ENCODE data around the gene PPCDC.

DNA sequence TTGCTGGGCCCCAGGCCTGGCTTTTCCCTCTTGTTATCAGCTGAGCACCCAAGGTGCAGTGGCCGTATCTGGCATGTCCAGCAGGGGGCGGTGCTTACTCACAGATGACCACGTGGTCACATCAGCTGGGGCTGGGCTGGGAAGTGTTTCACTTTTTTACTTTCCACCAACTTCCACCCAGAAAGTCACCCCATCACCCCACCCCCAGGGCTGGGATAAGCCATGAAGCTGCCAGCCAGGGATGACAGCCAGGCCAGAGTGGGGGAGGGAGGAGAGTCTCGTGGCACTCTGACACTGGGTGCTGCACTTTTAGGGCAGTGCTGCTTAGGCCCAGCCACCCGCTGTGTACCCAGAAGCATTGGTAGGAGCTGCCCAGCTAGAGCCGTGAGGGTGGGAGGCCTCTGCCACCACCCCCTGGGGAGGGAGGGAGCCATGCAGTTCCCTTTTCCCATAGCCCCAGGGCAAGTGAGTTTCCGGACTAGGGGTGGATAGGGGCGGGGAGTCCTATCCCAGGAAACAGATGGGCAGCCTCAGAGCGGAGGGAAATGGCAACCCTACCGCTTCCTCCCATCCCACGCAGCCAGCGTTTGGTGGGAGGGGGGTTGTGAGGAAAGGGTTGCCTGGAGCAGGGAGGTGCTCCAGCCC lies 6.1 kb downstream of the PPCDC start:
- no peak for TF ChIP-seq CREB1 (IDR thresholded peaks at IDR 0.05; ENCODE audit: low read depth)
- TF ChIP-seq TEAD4 (IDR thresholded peaks at IDR 0.05) = no peak
- no peak for TF ChIP-seq REST (IDR thresholded peaks at IDR 0.05; ENCODE audit: low read depth)
- TF ChIP-seq, protein P1, sequence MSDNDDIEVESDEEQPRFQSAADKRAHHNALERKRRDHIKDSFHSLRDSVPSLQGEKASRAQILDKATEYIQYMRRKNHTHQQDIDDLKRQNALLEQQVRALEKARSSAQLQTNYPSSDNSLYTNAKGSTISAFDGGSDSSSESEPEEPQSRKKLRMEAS (IDR thresholded peaks at IDR 0.05) = peak; percentile 68; the same call in 1 of the 2 replicates
- no peak for TF ChIP-seq EGR1 (IDR thresholded peaks at IDR 0.05)
- TF ChIP-seq NFIC (IDR thresholded peaks at IDR 0.05) = no peak
- no peak for TF ChIP-seq EP300 (IDR thresholded peaks at IDR 0.05; ENCODE audit: borderline replicate concordance)
- TF ChIP-seq RAD21 (IDR thresholded peaks at IDR 0.05; ENCODE audit: low read depth) = peak; percentile 96
- TF ChIP-seq CEBPB (IDR thresholded peaks at IDR 0.05) = no peak
- TF ChIP-seq TAF1 (IDR thresholded peaks at IDR 0.05; ENCODE audit: low read depth) = no peak
- TF ChIP-seq TCF12 (IDR thresholded peaks at IDR 0.05; ENCODE audit: low read depth) = no peak
- TF ChIP-seq YY1 (IDR thresholded peaks at IDR 0.05; ENCODE audit: low read depth) = no peak
- TF ChIP-seq FOXM1 (IDR thresholded peaks at IDR 0.05; ENCODE audit: borderline replicate concordance, low read depth) = no peak
- TF ChIP-seq, protein P2, sequence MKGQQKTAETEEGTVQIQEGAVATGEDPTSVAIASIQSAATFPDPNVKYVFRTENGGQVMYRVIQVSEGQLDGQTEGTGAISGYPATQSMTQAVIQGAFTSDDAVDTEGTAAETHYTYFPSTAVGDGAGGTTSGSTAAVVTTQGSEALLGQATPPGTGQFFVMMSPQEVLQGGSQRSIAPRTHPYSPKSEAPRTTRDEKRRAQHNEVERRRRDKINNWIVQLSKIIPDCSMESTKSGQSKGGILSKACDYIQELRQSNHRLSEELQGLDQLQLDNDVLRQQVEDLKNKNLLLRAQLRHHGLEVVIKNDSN (IDR thresholded peaks at IDR 0.05) = peak; percentile 89

Data from Ishikawa (cell line).